GM18867 (cell line): ENCODE data around the gene ASMTL.
"Not testable (repeated sequence)": the region's sequence is repeated elsewhere in the genome, so short reads cannot be mapped to it uniquely, and the experiment has no call there.

Experiments
- ATAC-seq: cut with Tn5 transposase; IDR thresholded peaks from one replicate; pipeline ENCODE4 v1.9.1; 2021; ENCODE audit warnings: mild to moderate bottlenecking, moderate library complexity; ENCODE audit not compliant: unreplicated experiment

ASMTL gene

GRCh38 chrX:1442016-1442665 lies 10.6 kb downstream of the ASMTL start:
- no peak for ATAC-seq

- ATAC-seq, result no peak
Measured at GRCh38 chrX:1440506-1440905, 12.2 kb downstream of the ASMTL start.

GRCh38 chrX:1435241-1435895 lies 17.3 kb downstream of the ASMTL start:
- ATAC-seq, result no peak

GRCh38 chrX:1434871-1435240 lies 17.9 kb downstream of the ASMTL start:
- ATAC-seq, result no peak

- ATAC-seq, result no peak
Measured at GRCh38 chrX:1433646-1434357, 18.9 kb downstream of the ASMTL start.

- no peak for ATAC-seq
Measured at GRCh38 chrX:1430451-1430850, 22.3 kb downstream of the ASMTL start.

GRCh38 chrX:1427756-1428155 lies 25.0 kb downstream of the ASMTL start:
- no peak for ATAC-seq

GRCh38 chrX:1426321-1426720 lies 26.4 kb downstream of the ASMTL start:
- ATAC-seq, result not testable (repeated sequence)

GRCh38 chrX:1425381-1425780 lies 27.3 kb downstream of the ASMTL start:
- no peak for ATAC-seq

GRCh38 chrX:1424147-1424851 lies 28.4 kb downstream of the ASMTL start:
- ATAC-seq, result no peak

- no peak for ATAC-seq
Measured at GRCh38 chrX:1423215-1423614, 29.5 kb downstream of the ASMTL start.

- no peak for ATAC-seq
Measured at GRCh38 chrX:1422135-1422465, 30.6 kb downstream of the ASMTL start.

GRCh38 chrX:1421433-1422134 lies 31.1 kb downstream of the ASMTL start:
- ATAC-seq, result no peak

GRCh38 chrX:1420371-1420770 lies 32.3 kb downstream of the ASMTL start:
- ATAC-seq, result no peak

GRCh38 chrX:1419545-1420355 lies 33.0 kb downstream of the ASMTL start:
- no peak for ATAC-seq

GRCh38 chrX:1418901-1419544 lies 33.7 kb downstream of the ASMTL start:
- ATAC-seq, result no peak

GRCh38 chrX:1417921-1418771 lies 34.6 kb downstream of the ASMTL start:
- no peak for ATAC-seq

- ATAC-seq, result no peak
Measured at GRCh38 chrX:1416965-1417760, 35.5 kb downstream of the ASMTL start.
